Tibial nerve (tissue), 4 donors: ENCODE data around the gene COL9A2. TPM values are rescaled to one million over a fixed set of nuclear protein-coding genes. Genes with fewer than 3 reads are reported as not detected.

ENCODE experiments used
- DNase-seq, 2 donors: peaks; one replicate each; pipeline ENCODE4 v3.0.0-alpha.2; 2019; ENCODE audit warnings: low spot score in 2 of 2
- H3K27ac ChIP-seq, 4 donors: fragments of 200-600 bp; sonication (generic) in 3 of 4; one replicate each; pipeline ENCODE4 v1.5.1; 2017 to 2019; ENCODE audit warnings: mild to moderate bottlenecking in 1 of 4
- H3K27me3 ChIP-seq, 2 donors: fragments of 200-600 bp; sonication (generic) in 1 of 2; one replicate each; pipeline versions ENCODE4 v1.5.1 to v1.6.0; 2017 to 2019
- H3K36me3 ChIP-seq, 3 donors: fragments of 200-600 bp; sonication (generic); one replicate each; pipeline ENCODE4 v1.5.1; 2018 to 2019
- H3K4me1 ChIP-seq, 4 donors: fragments of 200-600 bp; sonication (generic) in 3 of 4; one replicate each; pipeline ENCODE4 v1.5.1; 2017 to 2019
- H3K4me3 ChIP-seq, 4 donors: fragments of 200-600 bp; sonication (generic) in 3 of 4; one replicate each; pipeline ENCODE4 v1.5.1; 2017 to 2019; ENCODE audit warnings: mild to moderate bottlenecking in 1 of 4, moderate library complexity in 1 of 4
- H3K9me3 ChIP-seq, 4 donors: fragments of 200-600 bp; sonication (generic) in 3 of 4; one replicate each; pipeline ENCODE4 v1.5.1; 2017 to 2019
- CTCF ChIP-seq, 5 experiments: fragments of 200-600 bp in 3 of 5; fragments of 450-650 bp in 2 of 5; sonication (generic) in 3 of 5; IDR thresholded peaks; one replicate each; pipeline ENCODE4 v1.5.1; 2016 to 2019; ENCODE audit warnings: antibody characterized with exemption in 5 of 5, mild to moderate bottlenecking in 3 of 5, moderate library complexity in 2 of 5
- EP300 ChIP-seq, 2 donors: sonication (generic); formaldehyde crosslinking; IDR thresholded peaks; one replicate each; pipeline ENCODE4 v1.6.1; 2017; ENCODE audit warnings: antibody characterized with exemption in 2 of 2, mild to moderate bottlenecking in 1 of 2
- POLR2A ChIP-seq, 2 donors: fragments of 450-650 bp; IDR thresholded peaks; one replicate each; pipeline ENCODE4 v1.6.1; 2017; ENCODE audit warnings: antibody characterized with exemption in 2 of 2, mild to moderate bottlenecking in 2 of 2, moderate library complexity in 2 of 2
- WGBS, 2 donors: methylation state at CpG; one replicate each; pipeline ENCODE4 v1.1.5; 2018; 5-methylcytosine and 5-hydroxymethylcytosine counted together
- total RNA-seq, 4 donors: library from RNA; depleted of rRNA; stranded (reverse); fragments of >200 nt; gene quantifications; one replicate each; pipeline ENCODE4 v1.1.0, GENCODE V29; 2016

The COL9A2 gene
- total RNA-seq, 4 donors from 2014 or later = 3.3 to 8.8 (median 7.0) TPM

- DNase-seq = no peak
- Histone ChIP-seq H3K9me3 (no peaks in the 10 kb centered on the region), H3K4me1 (peaks cover 0 to 40% (median 0%) of the 10 kb centered on the region in 4 donors), H3K27ac (peak overlapping the region in 2 of 4 donors; percentile 15 to 68), H3K36me3 (peaks cover 4 to 86% (median 11%) of the 10 kb centered on the region in 3 donors), H3K4me3 (no peak overlapping the region), H3K27me3 (no peaks in the 10 kb centered on the region)
- 90 to 91% methylated on average over 6 of the region's 6 CpGs for WGBS, 2 donors
- TF ChIP-seq CTCF (IDR thresholded peaks at IDR 0.05) = no peak
- TF ChIP-seq EP300 (IDR thresholded peaks at IDR 0.05) = no peak
- no peak for TF ChIP-seq POLR2A (IDR thresholded peaks at IDR 0.05)
These were observed 50.1 kb downstream of the COL9A2 start for GRCh38 chr1:40266786-40267535.

GRCh38 chr1:40265919-40266318 is 51.2 kb downstream of the COL9A2 start:
- no peak for TF ChIP-seq CTCF (IDR thresholded peaks at IDR 0.05)
- TF ChIP-seq POLR2A (IDR thresholded peaks at IDR 0.05) = no peak
- TF ChIP-seq EP300 (IDR thresholded peaks at IDR 0.05) = no peak
- Histone ChIP-seq H3K9me3 (no peaks in the 10 kb centered on the region), H3K27ac (no peak overlapping the region), H3K36me3 (peaks cover 2 to 86% (median 16%) of the 10 kb centered on the region in 3 donors), H3K4me3 (no peak overlapping the region), H3K27me3 (no peaks in the 10 kb centered on the region), H3K4me1 (peaks cover 0 to 49% (median 0%) of the 10 kb centered on the region in 4 donors)
- DNase-seq = no peak

- no peaks in the 10 kb centered on the region for H3K27me3 ChIP-seq
- H3K27ac ChIP-seq = no peak overlapping the region
- no peak for DNase-seq
- no peak for TF ChIP-seq EP300 (IDR thresholded peaks at IDR 0.05)
- no peak for TF ChIP-seq CTCF (IDR thresholded peaks at IDR 0.05)
- no peak for TF ChIP-seq POLR2A (IDR thresholded peaks at IDR 0.05)
- peaks cover 0 to 83% (median 16%) of the 10 kb centered on the region in 3 donors for H3K36me3 ChIP-seq
- no peaks in the 10 kb centered on the region for H3K9me3 ChIP-seq
- no peak overlapping the region for H3K4me3 ChIP-seq
- peaks cover 0 to 52% (median 0%) of the 10 kb centered on the region in 4 donors for H3K4me1 ChIP-seq
These were observed 51.8 kb downstream of the COL9A2 start for GRCh38 chr1:40265298-40265697.

- Histone ChIP-seq H3K27ac (no peak overlapping the region), H3K4me1 (peaks cover 0 to 61% (median 4%) of the 10 kb centered on the region in 4 donors), H3K4me3 (no peak overlapping the region), H3K9me3 (no peaks in the 10 kb centered on the region), H3K36me3 (peaks cover 0 to 83% (median 10%) of the 10 kb centered on the region in 3 donors), H3K27me3 (no peaks in the 10 kb centered on the region)
- no peak for TF ChIP-seq CTCF (IDR thresholded peaks at IDR 0.05)
- 93 to 95% methylated on average over 3 of the region's 3 CpGs for WGBS, 2 donors
- DNase-seq = no peak
These were observed 52.7 kb downstream of the COL9A2 start for GRCh38 chr1:40264354-40264781.

- Histone ChIP-seq H3K27me3 (no peaks in the 10 kb centered on the region), H3K36me3 (peaks cover 0 to 38% (median 10%) of the 10 kb centered on the region in 3 donors), H3K4me3 (peak overlapping the region; percentile 51 to 89 (median 65)), H3K9me3 (no peaks in the 10 kb centered on the region), H3K27ac (peak overlapping the region in 3 of 4 donors; percentile 74 to 98 (median 97)), H3K4me1 (peaks cover 0 to 69% (median 25%) of the 10 kb centered on the region in 4 donors)
- 0 to 1% methylated on average over 10 of the region's 10 CpGs for WGBS, 2 donors
- TF ChIP-seq POLR2A (IDR thresholded peaks at IDR 0.05) (no peak), CTCF (IDR thresholded peaks at IDR 0.05) (no peak), EP300 (IDR thresholded peaks at IDR 0.05) (no peak)
- DNase-seq = no peak
These were observed 58.7 kb downstream of the COL9A2 start for GRCh38 chr1:40258445-40258769.
